ENCODE measurements around the gene PLPP1.

PLPP1 gene

GRCh38 chr5:55557123-55557522 is 22.4 kb upstream of the PLPP1 start:
- DNase-seq: no peak
- no peaks in the 10 kb centered on the region for H3K27me3 Mint-ChIP-seq (ENCODE audit: low read depth, poor library complexity)
- no peaks in the 10 kb centered on the region for H3K36me3 Mint-ChIP-seq (ENCODE audit: low read depth)
- H3K4me1 Mint-ChIP-seq: no peaks in the 10 kb centered on the region
- no peak overlapping the region for H3K27ac Mint-ChIP-seq
- H3K9me3 Mint-ChIP-seq: peaks cover 8% of the 10 kb centered on the region
- no peak overlapping the region for H3K4me3 Mint-ChIP-seq
- TF ChIP-seq, protein P1, sequence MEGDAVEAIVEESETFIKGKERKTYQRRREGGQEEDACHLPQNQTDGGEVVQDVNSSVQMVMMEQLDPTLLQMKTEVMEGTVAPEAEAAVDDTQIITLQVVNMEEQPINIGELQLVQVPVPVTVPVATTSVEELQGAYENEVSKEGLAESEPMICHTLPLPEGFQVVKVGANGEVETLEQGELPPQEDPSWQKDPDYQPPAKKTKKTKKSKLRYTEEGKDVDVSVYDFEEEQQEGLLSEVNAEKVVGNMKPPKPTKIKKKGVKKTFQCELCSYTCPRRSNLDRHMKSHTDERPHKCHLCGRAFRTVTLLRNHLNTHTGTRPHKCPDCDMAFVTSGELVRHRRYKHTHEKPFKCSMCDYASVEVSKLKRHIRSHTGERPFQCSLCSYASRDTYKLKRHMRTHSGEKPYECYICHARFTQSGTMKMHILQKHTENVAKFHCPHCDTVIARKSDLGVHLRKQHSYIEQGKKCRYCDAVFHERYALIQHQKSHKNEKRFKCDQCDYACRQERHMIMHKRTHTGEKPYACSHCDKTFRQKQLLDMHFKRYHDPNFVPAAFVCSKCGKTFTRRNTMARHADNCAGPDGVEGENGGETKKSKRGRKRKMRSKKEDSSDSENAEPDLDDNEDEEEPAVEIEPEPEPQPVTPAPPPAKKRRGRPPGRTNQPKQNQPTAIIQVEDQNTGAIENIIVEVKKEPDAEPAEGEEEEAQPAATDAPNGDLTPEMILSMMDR (IDR thresholded peaks at IDR 0.05): no peak

GRCh38 chr5:55554585-55555202 is 19.9 kb upstream of the PLPP1 start:
- Mint-ChIP-seq H3K4me1 (no peaks in the 10 kb centered on the region), H3K4me3 (no peak overlapping the region), H3K9me3 (peaks cover 8% of the 10 kb centered on the region), H3K36me3 (ENCODE audit: low read depth) (no peaks in the 10 kb centered on the region), H3K27me3 (ENCODE audit: low read depth, poor library complexity) (no peaks in the 10 kb centered on the region), H3K27ac (peak overlapping the region; percentile 2)
- TF ChIP-seq, protein P1 (IDR thresholded peaks at IDR 0.05): no peak
- DNase-seq: no peak

- TF ChIP-seq, protein P1 (IDR thresholded peaks at IDR 0.05): no peak
- no peaks in the 10 kb centered on the region for H3K27me3 Mint-ChIP-seq (ENCODE audit: low read depth, poor library complexity)
These were observed 17.1 kb upstream of the PLPP1 start for GRCh38 chr5:55551904-55552303.

GRCh38 chr5:55551358-55551757 is 16.6 kb upstream of the PLPP1 start:
- no peak for DNase-seq
- Mint-ChIP-seq H3K4me1 (peaks cover 5% of the 10 kb centered on the region), H3K36me3 (ENCODE audit: low read depth) (no peaks in the 10 kb centered on the region), H3K4me3 (no peak overlapping the region), H3K9me3 (no peaks in the 10 kb centered on the region), H3K27me3 (ENCODE audit: low read depth, poor library complexity) (no peaks in the 10 kb centered on the region), H3K27ac (no peak overlapping the region)
- TF ChIP-seq, protein P1 (IDR thresholded peaks at IDR 0.05): no peak

More at GRCh38 chr5:55551904-55552303, 17.1 kb upstream of the PLPP1 start:
- peaks cover 5% of the 10 kb centered on the region for H3K4me1 Mint-ChIP-seq
- H3K36me3 Mint-ChIP-seq (ENCODE audit: low read depth): no peaks in the 10 kb centered on the region
- H3K9me3 Mint-ChIP-seq: no peaks in the 10 kb centered on the region
- H3K4me3 Mint-ChIP-seq: no peak overlapping the region
- H3K27ac Mint-ChIP-seq: no peak overlapping the region
- no peak for DNase-seq

DNA sequence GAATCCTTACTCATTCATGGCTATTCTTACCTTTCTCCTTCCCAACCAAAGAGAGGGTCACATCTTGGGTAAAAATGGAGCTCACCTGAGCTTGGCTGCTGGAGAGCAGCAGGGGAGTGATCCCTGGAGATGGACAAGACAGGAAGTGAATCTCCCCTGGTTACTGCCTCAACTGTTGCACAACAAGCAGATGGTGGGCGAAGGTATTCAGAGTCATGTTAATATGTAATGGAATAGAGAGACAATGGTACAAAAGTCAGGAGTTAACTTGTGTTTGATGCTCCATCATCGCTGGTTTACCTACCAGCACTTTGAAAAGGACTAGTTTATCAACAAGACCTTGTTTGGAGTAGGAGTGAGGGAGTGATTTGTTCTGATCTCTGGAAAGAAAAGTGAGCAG is 13.0 kb upstream of the PLPP1 start:
- Mint-ChIP-seq H3K4me3 (no peak overlapping the region), H3K9me3 (no peaks in the 10 kb centered on the region), H3K36me3 (ENCODE audit: low read depth) (no peaks in the 10 kb centered on the region), H3K4me1 (peaks cover 5% of the 10 kb centered on the region), H3K27me3 (ENCODE audit: low read depth, poor library complexity) (no peaks in the 10 kb centered on the region), H3K27ac (peak overlapping the region; percentile 89)
- TF ChIP-seq, protein P1 (IDR thresholded peaks at IDR 0.05): no peak
- no peak for DNase-seq

DNA sequence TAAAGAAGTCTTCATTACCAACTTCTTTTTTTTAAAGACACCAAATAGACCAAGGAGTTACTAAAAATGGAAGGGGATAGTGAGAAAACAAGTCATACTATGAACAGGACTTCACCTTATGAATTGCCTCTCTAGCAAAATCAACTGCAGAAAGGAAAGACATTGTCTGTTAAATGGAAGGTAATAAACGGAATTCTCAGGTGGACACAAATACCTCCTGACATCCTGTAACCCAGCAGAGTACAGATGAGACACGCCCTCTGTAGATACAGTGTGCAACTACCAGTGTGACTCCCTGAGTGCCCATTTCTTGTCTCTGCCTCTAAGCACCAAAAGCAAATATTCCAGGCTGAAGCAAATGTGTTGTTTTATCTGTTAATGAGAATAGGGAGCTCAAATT is 12.2 kb upstream of the PLPP1 start:
- Mint-ChIP-seq H3K27ac (no peak overlapping the region), H3K9me3 (no peaks in the 10 kb centered on the region), H3K27me3 (ENCODE audit: low read depth, poor library complexity) (no peaks in the 10 kb centered on the region), H3K4me1 (peaks cover 5% of the 10 kb centered on the region), H3K4me3 (no peak overlapping the region), H3K36me3 (ENCODE audit: low read depth) (no peaks in the 10 kb centered on the region)
- DNase-seq: no peak
- TF ChIP-seq, protein P1 (IDR thresholded peaks at IDR 0.05): no peak

All from nephron progenitor cell (in vitro differentiated cells).